Measurements from ENCODE around the gene TNFRSF13B.

- TF ChIP-seq, protein P1, sequence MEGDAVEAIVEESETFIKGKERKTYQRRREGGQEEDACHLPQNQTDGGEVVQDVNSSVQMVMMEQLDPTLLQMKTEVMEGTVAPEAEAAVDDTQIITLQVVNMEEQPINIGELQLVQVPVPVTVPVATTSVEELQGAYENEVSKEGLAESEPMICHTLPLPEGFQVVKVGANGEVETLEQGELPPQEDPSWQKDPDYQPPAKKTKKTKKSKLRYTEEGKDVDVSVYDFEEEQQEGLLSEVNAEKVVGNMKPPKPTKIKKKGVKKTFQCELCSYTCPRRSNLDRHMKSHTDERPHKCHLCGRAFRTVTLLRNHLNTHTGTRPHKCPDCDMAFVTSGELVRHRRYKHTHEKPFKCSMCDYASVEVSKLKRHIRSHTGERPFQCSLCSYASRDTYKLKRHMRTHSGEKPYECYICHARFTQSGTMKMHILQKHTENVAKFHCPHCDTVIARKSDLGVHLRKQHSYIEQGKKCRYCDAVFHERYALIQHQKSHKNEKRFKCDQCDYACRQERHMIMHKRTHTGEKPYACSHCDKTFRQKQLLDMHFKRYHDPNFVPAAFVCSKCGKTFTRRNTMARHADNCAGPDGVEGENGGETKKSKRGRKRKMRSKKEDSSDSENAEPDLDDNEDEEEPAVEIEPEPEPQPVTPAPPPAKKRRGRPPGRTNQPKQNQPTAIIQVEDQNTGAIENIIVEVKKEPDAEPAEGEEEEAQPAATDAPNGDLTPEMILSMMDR (IDR thresholded peaks at IDR 0.05; ENCODE audit: low read depth, low read length): no peak
- TF ChIP-seq EZH2phosphoT487 (IDR thresholded peaks at IDR 0.05; ENCODE audit: low read depth): no peak
These were observed 44.1 kb downstream of the TNFRSF13B start for GRCh38 chr17:16927641-16928321.

Measured in OCI-LY3 (cell line).